Measurements from ENCODE around the gene LMBRD2. TPM values are rescaled to one million over a fixed set of nuclear protein-coding genes. Genes with fewer than 3 reads are reported as not detected.

LMBRD2 gene
- total RNA-seq (2022; extraction: Qiagen RNA extraction): 1.2 to 1.7 TPM (median 1.4 TPM) in 5 replicates

DNA sequence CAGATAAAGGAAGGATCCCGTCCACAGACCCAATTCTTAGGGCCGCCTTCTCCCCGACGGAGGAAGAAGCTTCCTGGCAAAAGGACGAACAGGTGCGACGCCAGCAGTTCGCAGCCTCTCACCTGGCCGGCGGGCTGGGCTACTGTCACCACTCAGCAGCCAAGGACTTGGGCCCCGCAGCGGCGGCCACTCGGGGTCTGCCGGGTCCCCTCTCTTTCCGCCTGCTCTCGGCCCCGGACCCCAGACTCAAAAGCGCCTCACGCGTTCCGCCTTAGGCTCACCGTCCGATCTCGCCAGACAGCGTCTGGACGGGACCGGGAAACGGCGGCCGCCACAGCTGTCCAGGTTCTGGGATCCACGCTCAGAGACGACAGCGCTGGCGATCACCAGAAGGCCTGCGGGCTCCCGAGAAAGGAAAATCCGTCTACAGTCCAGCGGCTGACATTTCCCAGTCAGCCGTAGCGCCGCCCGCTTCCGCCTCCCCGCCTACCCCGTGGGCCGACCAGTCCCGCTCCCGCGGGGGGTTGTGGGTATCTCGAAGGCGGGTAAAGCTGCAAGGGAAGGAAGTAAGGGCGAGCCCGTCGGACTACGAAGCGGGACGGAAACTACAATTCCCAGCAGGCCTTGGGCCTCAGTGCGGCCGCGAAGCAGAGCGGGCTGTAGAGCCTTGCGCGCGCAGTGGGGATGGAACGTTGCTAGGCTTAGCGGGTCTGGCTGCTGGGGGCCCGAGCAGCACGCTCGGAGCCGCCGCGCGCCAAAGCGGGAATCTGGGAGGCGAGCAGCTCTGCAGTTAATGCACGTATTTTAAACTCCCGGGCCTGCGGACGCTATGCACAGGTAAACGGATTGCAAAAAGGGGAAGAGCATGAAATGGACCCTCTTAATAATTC, at the start of gene LMBRD2, which contains the start of gene SKP2:
LMBRD2 (minus strand) TSS at position 454 of the 890 bp plus-strand sequence. CDS start 8,538 bp downstream, outside the sequence.
SKP2 (plus strand) TSS at position 678 of the 890 bp plus-strand sequence; CDS start at position 830, 152 bp downstream.

DNA sequence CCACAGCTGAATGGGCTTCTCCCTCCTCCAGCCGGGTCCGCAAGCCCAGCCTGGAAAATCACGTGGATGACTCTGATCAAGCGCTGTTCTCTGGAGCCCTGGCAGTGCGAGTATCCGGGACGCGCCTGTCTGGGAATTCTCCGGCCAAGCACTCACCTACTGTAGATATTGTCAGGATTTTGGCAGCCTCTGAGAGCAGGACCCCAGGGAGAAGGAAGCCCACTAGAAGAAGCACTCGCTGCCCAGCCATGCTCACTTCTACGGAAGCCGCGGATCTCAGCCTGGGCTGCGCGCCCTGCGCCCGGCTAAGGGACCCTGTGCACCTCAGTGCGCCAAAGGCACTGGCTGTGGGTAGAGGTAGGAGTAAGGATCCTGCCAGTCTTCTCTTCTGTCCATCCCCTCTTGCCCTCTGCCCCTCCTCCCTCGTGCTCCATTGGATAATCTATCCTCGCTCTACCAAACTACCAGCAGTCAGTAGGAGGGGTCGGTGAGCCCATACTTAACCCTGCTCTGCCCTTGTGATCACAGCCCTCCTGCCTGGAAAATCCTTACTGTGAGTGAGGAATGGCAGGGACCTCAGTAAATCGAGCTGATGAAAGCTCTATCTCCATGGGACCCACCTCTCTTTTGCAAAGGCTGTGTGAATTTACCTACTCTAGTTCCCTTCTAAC, 85.0 kb downstream of the LMBRD2 start, which contains the start of gene UGT3A2:
UGT3A2 (minus strand) TSS at position 343 of the 671 bp plus-strand sequence; CDS start at position 250, 93 bp downstream.

Other genes starting within 250 kb of the LMBRD2 start
- not detected in 5 replicates for gene CAPSL, start 213.3 kb downstream of the LMBRD2 start, total RNA-seq (2022; extraction: Qiagen RNA extraction)
- gene UGT3A1, start 160.5 kb downstream of the LMBRD2 start, total RNA-seq (2022; extraction: Qiagen RNA extraction): not detected in 5 replicates
- gene UGT3A2, start 85.0 kb downstream of the LMBRD2 start, total RNA-seq (2022; extraction: Qiagen RNA extraction): not detected in 5 replicates
- 19.0 to 21.7 TPM (median 20.1 TPM) in 5 replicates for gene SKP2, start 224 bp upstream of the LMBRD2 start, total RNA-seq (2022; extraction: Qiagen RNA extraction)
- gene NADK2, start 90.0 kb upstream of the LMBRD2 start, total RNA-seq (2022; extraction: Qiagen RNA extraction): 10.7 to 12.6 TPM (median 11.6 TPM) in 5 replicates
- gene RANBP3L, start 150.0 kb upstream of the LMBRD2 start, total RNA-seq (2022; extraction: Qiagen RNA extraction): not detected in 5 replicates